Keratinocyte (primary cell): ENCODE results near the gene CDHR2. TPM values are rescaled to one million over a fixed set of nuclear protein-coding genes. Genes with fewer than 3 reads are reported as not detected.

Experiments used
- DNase-seq: peaks from one replicate; pipeline ENCODE4 v3.0.0-alpha.2; 2011; ENCODE audit warnings: low read depth, missing footprints, low spot score
- FAIRE-seq: peaks from 2 replicates; lab custom pipeline; 2011; peaks lifted over from hg19 to GRCh38; lab: Jason Lieb, UNC
- H2AFZ ChIP-seq: 2 replicates; pipeline ENCODE4 v1.6.0; 2012; ENCODE audit warnings: low read length, control low read depth, inconsistent platforms; ENCODE audit not compliant: control insufficient read depth
- H3K27ac ChIP-seq: 2 replicates; pipeline ENCODE4 v1.5.1; 2011; ENCODE audit warnings: low read length; ENCODE audit not compliant: control insufficient read depth, insufficient read depth
- H3K27me3 ChIP-seq: 3 replicates; pipeline ENCODE4 v1.6.0; 2011; ENCODE audit warnings: low read length; ENCODE audit not compliant: control insufficient read depth, insufficient read depth; ENCODE audit errors: extremely low read depth
- H3K36me3 ChIP-seq, 2 experiments: 2 replicates in 1 of 2; 3 replicates in 1 of 2; pipeline ENCODE4 v1.5.1; 2011; ENCODE audit warnings: low read length in 2 of 2, mild to moderate bottlenecking in 1 of 2; ENCODE audit not compliant: control insufficient read depth in 2 of 2, insufficient read depth in 2 of 2; ENCODE audit errors: extremely low read depth in 1 of 2
- H3K4me1 ChIP-seq: 3 replicates; pipeline ENCODE4 v1.5.1; 2011; ENCODE audit warnings: low read length; ENCODE audit not compliant: control insufficient read depth, insufficient read depth; ENCODE audit errors: extremely low read depth
- H3K4me2 ChIP-seq: 3 replicates; pipeline ENCODE4 v1.6.0; 2011; ENCODE audit warnings: low read depth, low read length; ENCODE audit not compliant: control insufficient read depth, insufficient read depth; ENCODE audit errors: extremely low read depth
- H3K4me3 ChIP-seq, 3 experiments: fragments of 200-600 bp in 1 of 3; sonication (generic) in 1 of 3; 2 replicates in 2 of 3; 3 replicates in 1 of 3; pipeline ENCODE4 v1.5.1; 2011 to 2016; ENCODE audit warnings: low read length in 3 of 3, mild to moderate bottlenecking in 3 of 3, control low read depth in 2 of 3, inconsistent platforms in 1 of 3, low read depth in 1 of 3, mixed read lengths in 1 of 3, mixed run types in 1 of 3, moderate library complexity in 1 of 3; ENCODE audit not compliant: control insufficient read depth in 2 of 3, insufficient read depth in 2 of 3; ENCODE audit errors: extremely low read depth in 1 of 3
- H3K79me2 ChIP-seq: 2 replicates; pipeline ENCODE4 v1.6.0; 2012; ENCODE audit warnings: low read length; ENCODE audit not compliant: control insufficient read depth, insufficient read depth
- H3K9ac ChIP-seq: 3 replicates; pipeline ENCODE4 v1.6.0; 2011; ENCODE audit warnings: low read length; ENCODE audit not compliant: control insufficient read depth, insufficient read depth; ENCODE audit errors: extremely low read depth
- H3K9me1 ChIP-seq: 3 replicates; pipeline ENCODE4 v1.6.0; 2011; ENCODE audit warnings: low read length; ENCODE audit not compliant: control insufficient read depth, insufficient read depth; ENCODE audit errors: extremely low read depth
- H3K9me3 ChIP-seq: 2 replicates; pipeline ENCODE4 v1.5.1; 2012; ENCODE audit warnings: low read depth, low read length; ENCODE audit not compliant: control insufficient read depth
- H4K20me1 ChIP-seq: 3 replicates; pipeline ENCODE4 v1.6.0; 2011; ENCODE audit warnings: low read length; ENCODE audit not compliant: control insufficient read depth, insufficient read depth; ENCODE audit errors: extremely low read depth
- EZH2 ChIP-seq: IDR thresholded peaks from one replicate; pipeline ENCODE4 v1.6.1; 2012; ENCODE audit warnings: inconsistent platforms, mild to moderate bottlenecking, low read length, moderate library complexity
- dilution Hi-C: fragments of 300-500 bp; cut with MboI; formaldehyde crosslinking; loops from one replicate; pipeline ENCODE4 v1.7.0; 2020; ENCODE audit warnings: low sequenced_read_pairs; ENCODE audit not compliant: extremely low pct_ligation_motif_present
- polyA plus RNA-seq, 5 experiments: library from polyadenylated mRNA; depleted of rRNA in 3 of 5; stranded (reverse) in 3 of 5; stranded (forward) in 1 of 5; unstranded in 1 of 5; fragments of >200 nt; gene quantifications; 1 replicate in 1 of 5; 2 replicates in 3 of 5; 3 replicates in 1 of 5; pipeline versions ENCODE4 v1.2.1 to v1.2.3, GENCODE V29; 2011 to 2012; ENCODE audit warnings: missing spikeins in 2 of 5, low read depth in 1 of 5, low replicate concordance in 1 of 5
- TF ChIP-seq, protein P1 (sequence below), 3 experiments: IDR thresholded peaks in 1 of 3; conservative IDR thresholded peaks in 1 of 3; optimal IDR thresholded peaks in 1 of 3; 2 replicates in 2 of 3; 3 replicates in 1 of 3; pipeline versions ENCODE3 to v1.5.1; 2011; ENCODE audit warnings: low read length in 3 of 3, mild to moderate bottlenecking in 3 of 3, moderate library complexity in 2 of 3, control low read depth in 1 of 3, inconsistent platforms in 1 of 3; ENCODE audit not compliant: insufficient read depth in 2 of 3; ENCODE audit errors: extremely low read depth in 1 of 3

The CDHR2 gene
- polyA plus RNA-seq, 1 donor (not counting 4 experiments of a cell fraction or from before 2014, with no cell fraction given), result not detected

DNA sequence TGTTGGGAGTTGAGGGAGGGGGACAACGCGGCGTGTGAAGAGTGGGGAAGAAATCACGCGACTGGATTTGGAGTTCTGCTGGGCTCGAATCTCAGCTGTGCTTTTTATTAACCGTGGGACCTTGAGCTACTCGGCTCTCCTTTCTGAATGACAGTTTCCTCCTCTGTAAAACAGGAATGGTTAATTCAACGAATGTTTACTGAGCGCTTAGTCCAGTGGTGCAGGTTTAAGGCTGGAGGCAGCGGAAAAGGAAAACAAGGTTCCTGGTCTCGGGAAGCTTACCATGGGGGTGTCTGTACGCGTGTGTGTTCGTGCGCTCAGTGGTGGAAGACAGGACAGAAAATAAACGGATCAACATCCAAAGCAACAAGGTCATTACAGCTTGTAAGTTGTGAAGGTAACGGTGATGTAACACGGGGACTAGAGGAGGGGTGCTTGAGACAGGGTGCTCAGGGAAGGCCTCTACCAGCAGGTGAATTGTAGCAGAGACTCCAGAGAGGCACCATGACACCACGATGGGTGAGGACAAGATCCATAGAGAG lies 81.6 kb downstream of the CDHR2 start:
- H3K4me1 ChIP-seq, result peaks cover 40% of the 10 kb centered on the region
- peak overlapping the region; percentile 9 to 59 (median 44) for H3K4me3 ChIP-seq
- H3K36me3 ChIP-seq, result no peaks in the 10 kb centered on the region
- DNase-seq, result no peak
- no peak overlapping the region for H2AFZ ChIP-seq
- peak overlapping the region; percentile 86 for H3K4me2 ChIP-seq
- peak overlapping the region; percentile 35 for H3K9ac ChIP-seq
- H4K20me1 ChIP-seq, result peaks cover 2% of the 10 kb centered on the region
- H3K27ac ChIP-seq, result no peak overlapping the region
- H3K9me1 ChIP-seq, result no peaks in the 10 kb centered on the region
- peaks cover 35% of the 10 kb centered on the region for H3K27me3 ChIP-seq
- no peaks in the 10 kb centered on the region for H3K79me2 ChIP-seq
- FAIRE-seq, result no peak
- TF ChIP-seq, protein P1, sequence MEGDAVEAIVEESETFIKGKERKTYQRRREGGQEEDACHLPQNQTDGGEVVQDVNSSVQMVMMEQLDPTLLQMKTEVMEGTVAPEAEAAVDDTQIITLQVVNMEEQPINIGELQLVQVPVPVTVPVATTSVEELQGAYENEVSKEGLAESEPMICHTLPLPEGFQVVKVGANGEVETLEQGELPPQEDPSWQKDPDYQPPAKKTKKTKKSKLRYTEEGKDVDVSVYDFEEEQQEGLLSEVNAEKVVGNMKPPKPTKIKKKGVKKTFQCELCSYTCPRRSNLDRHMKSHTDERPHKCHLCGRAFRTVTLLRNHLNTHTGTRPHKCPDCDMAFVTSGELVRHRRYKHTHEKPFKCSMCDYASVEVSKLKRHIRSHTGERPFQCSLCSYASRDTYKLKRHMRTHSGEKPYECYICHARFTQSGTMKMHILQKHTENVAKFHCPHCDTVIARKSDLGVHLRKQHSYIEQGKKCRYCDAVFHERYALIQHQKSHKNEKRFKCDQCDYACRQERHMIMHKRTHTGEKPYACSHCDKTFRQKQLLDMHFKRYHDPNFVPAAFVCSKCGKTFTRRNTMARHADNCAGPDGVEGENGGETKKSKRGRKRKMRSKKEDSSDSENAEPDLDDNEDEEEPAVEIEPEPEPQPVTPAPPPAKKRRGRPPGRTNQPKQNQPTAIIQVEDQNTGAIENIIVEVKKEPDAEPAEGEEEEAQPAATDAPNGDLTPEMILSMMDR (optimal IDR thresholded peaks at IDR 0.05 in 1 of 3, IDR thresholded peaks at IDR 0.05 in 1 of 3, conservative IDR thresholded peaks at IDR 0.05 in 1 of 3; ENCODE audit: extremely low read depth in 1 of 3, insufficient read depth in 2 of 3, low read length in 3 of 3), result no peak
- peak; percentile 26 for TF ChIP-seq EZH2
- H3K9me3 ChIP-seq, result no peaks in the 10 kb centered on the region
- dilution Hi-C loops, result no loop called here

DNA sequence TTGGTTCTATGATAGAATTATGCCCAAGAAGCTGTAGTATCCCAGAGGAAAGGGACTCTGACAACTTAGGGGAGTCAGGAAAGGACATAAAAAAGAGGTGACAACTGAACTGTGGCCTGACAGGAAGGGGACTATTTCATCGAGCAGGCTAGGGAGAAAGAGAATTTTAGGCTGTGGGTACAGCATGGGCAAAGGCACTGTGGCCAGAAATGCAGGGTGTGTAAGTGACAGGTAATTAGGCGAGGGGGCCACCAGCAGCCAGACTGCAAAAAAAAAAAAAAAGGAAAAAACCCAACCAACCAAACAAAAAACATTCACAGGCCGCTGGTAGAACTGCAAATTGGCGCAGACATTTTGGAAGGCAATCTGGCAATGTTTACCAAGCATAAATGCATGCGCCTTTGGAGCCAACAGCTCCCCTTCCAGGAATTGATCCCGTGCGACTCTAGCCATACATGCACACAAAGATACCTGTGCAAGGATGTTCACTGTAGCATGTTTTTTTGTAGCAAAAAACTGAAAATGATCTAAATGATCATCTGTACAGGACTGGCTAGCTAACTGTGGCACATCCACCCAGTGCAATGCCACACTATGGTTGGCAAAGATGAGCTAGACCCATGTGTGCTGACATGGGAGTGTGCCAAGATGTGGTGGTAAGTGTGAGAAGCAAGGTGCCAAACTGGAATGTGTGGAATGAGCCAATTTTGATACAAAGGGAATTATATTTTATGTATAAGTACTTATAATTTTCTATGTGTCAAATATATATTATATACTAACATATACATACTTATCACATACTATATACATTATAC lies 82.5 kb downstream of the CDHR2 start:
- H3K9me3 ChIP-seq, result no peaks in the 10 kb centered on the region
- no peak overlapping the region for H3K4me2 ChIP-seq

More for the DNA sequence above, 82.5 kb downstream of the CDHR2 start:
- Histone ChIP-seq H3K36me3 (no peaks in the 10 kb centered on the region), H3K79me2 (no peaks in the 10 kb centered on the region), H2AFZ (no peak overlapping the region), H4K20me1 (no peaks in the 10 kb centered on the region), H3K27me3 (peaks cover 35% of the 10 kb centered on the region), H3K9ac (no peak overlapping the region), H3K27ac (no peak overlapping the region), H3K4me1 (peaks cover 32% of the 10 kb centered on the region), H3K9me1 (no peaks in the 10 kb centered on the region), H3K4me3 (no peak overlapping the region)
- dilution Hi-C loops, result no loop called here
- DNase-seq, result no peak
- no peak for FAIRE-seq
- TF ChIP-seq EZH2, result no peak
- TF ChIP-seq, protein P1 (optimal IDR thresholded peaks at IDR 0.05 in 1 of 3, IDR thresholded peaks at IDR 0.05 in 1 of 3, conservative IDR thresholded peaks at IDR 0.05 in 1 of 3; ENCODE audit: extremely low read depth in 1 of 3, insufficient read depth in 2 of 3, low read length in 3 of 3), result no peak
